ENCODE results near the gene ACBD7. TPM values are rescaled to one million over a fixed set of nuclear protein-coding genes. Genes with fewer than 3 reads are reported as not detected.

The ACBD7 gene
- total and polyA plus RNA-seq, 2 of the 8 experiments (the other 6 are each of a cell fraction or from before 2014, with no cell fraction given) = 9.0 to 17.8 TPM

DNA sequence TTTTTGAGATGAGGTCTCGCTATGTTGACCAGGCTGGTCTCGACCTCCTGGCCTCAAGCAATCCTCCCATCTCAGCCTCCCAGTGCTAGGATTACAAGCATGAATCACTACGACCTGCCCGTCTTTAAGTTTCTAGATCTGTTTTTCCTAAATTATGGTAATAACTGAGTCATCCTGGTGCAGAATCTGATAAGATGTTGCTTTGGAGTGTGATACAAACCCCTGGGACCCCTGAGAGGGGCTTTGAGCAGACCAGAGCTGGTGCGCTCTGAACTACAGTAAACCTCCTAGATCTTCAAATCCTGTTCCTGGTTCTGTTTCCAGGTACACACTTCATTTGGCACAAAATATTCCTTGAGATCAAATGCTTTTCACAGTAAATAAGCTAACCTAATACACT is 42.8 kb upstream of the ACBD7 start:
- H3K36me3 ChIP-seq (ENCODE audit: control insufficient read depth in 2 of 4, insufficient read depth in 4 of 4, low read length in 3 of 4) = peaks cover 0 to 17% (median 12%) of the 10 kb centered on the region in 4 experiments; a peak in 6 of 8 replicates

More for the DNA sequence above, 42.8 kb upstream of the ACBD7 start:
- Histone ChIP-seq H3K27ac (ENCODE audit: low read depth, low read length) (no peak overlapping the region), H4K8ac (ENCODE audit: extremely low read depth, insufficient read depth, low read length) (no peak overlapping the region), H3K79me2 (ENCODE audit: control insufficient read depth in 1 of 2, insufficient read depth in 2 of 2, low read length in 2 of 2) (no peaks in the 10 kb centered on the region), H2BK5ac (ENCODE audit: low read depth, low read length) (no peak overlapping the region), H3K79me1 (ENCODE audit: low read depth, low read length) (no peaks in the 10 kb centered on the region), H3K23ac (ENCODE audit: insufficient read length) (no peak overlapping the region), H4K91ac (replicated peaks; ENCODE audit: insufficient read length, low read length) (no peak overlapping the region), H3K9ac (replicated peaks in 1 of 4; ENCODE audit: extremely low read depth in 1 of 4, low read depth in 3 of 4, low read length in 3 of 4) (no peak overlapping the region), H3K9me3 (ENCODE audit: insufficient read depth in 2 of 2, low read depth in 1 of 2, low read length in 1 of 2) (no peaks in the 10 kb centered on the region), H2BK120ac (replicated peaks; ENCODE audit: low read depth, low read length) (no peak overlapping the region), H4K20me1 (replicated peaks in 1 of 2; ENCODE audit: control insufficient read depth in 1 of 2, insufficient read depth in 2 of 2, low read length in 2 of 2) (no peaks in the 10 kb centered on the region), H3K27me3 (replicated peaks in 1 of 4; ENCODE audit: control insufficient read depth in 3 of 4, extremely low read depth in 1 of 4, insufficient read depth in 3 of 4, low read length in 3 of 4) (no peaks in the 10 kb centered on the region), H4K5ac (ENCODE audit: insufficient read length, low read depth, low read length) (no peak overlapping the region), H2AK5ac (ENCODE audit: low read depth, low read length) (no peak overlapping the region), H2BK12ac (ENCODE audit: low read depth, low read length) (no peak overlapping the region), H2BK15ac (ENCODE audit: low read length) (no peak overlapping the region), H3K4me3 (ENCODE audit: extremely low read depth in 1 of 4, insufficient read depth in 2 of 4, low read depth in 3 of 4, low read length in 4 of 4) (no peak overlapping the region), H3K18ac (ENCODE audit: extremely low read depth, low read length) (no peak overlapping the region), H3K4me2 (ENCODE audit: insufficient read depth in 1 of 2, low read depth in 2 of 2, low read length in 2 of 2) (no peak overlapping the region), H3K23me2 (ENCODE audit: low read depth, low read length) (no peaks in the 10 kb centered on the region), H3K14ac (ENCODE audit: insufficient read length) (no peak overlapping the region), H3K4ac (replicated peaks; ENCODE audit: insufficient read length, low read depth, low read length) (no peak overlapping the region), H2AFZ (ENCODE audit: low read length) (no peak overlapping the region), H3K56ac (replicated peaks; ENCODE audit: insufficient read length, low read depth, low read length) (no peak overlapping the region), H3K4me1 (replicated peaks in 1 of 4; ENCODE audit: control insufficient read depth in 3 of 4, insufficient read depth in 4 of 4, low read length in 3 of 4) (no peaks in the 10 kb centered on the region), H2BK20ac (ENCODE audit: low read length) (no peak overlapping the region)
- DNase-seq (ENCODE audit: low read depth in 1 of 2, low spot score in 2 of 2) (no peak), FAIRE-seq (no peak)
- WGBS, 2 experiments (ENCODE audit: extremely low coverage in 1 of 2, insufficient coverage in 1 of 2, insufficient read length in 1 of 2, insufficient replicate concordance in 2 of 2, low coverage in 1 of 2, low lambda C conversion rate in 2 of 2, missing lambda C conversion rate in 1 of 2) = 97% methylated on average over 5 of the region's 5 CpGs; no CpG with 5 or more reads in 1 of the 2 experiments
- TF ChIP-seq, protein P1, sequence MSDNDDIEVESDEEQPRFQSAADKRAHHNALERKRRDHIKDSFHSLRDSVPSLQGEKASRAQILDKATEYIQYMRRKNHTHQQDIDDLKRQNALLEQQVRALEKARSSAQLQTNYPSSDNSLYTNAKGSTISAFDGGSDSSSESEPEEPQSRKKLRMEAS (IDR thresholded peaks at IDR 0.05) = no peak
- no peak for TF ChIP-seq KDM5A (IDR thresholded peaks at IDR 0.05; ENCODE audit: low read length)
- ChIA-PET CTCF (ENCODE audit: partially characterized antibody) (interaction anchor here (0.6 to 1.8 kb wide), 4 partner anchors 10 to 159 kb away, joined by 3 to 6 read pairs (median 3); no protein-coding TSS in a partner anchor), POLR2A (ENCODE audit: partially characterized antibody) (no interaction called here)

All from H1 (cell line).